Activated T-cell treated with anti-CD3 and anti-CD28 coated beads, Interleukin-2, amount 50 U/mL, for 72 hours (primary cell): ENCODE measurements around the gene ABHD17A. TPM values are rescaled to one million over a fixed set of nuclear protein-coding genes. Genes with fewer than 3 reads are reported as not detected.
A peak's percentile ranks its signal among the peaks of the same experiment; 100 is the strongest.

ENCODE experiments used
- ATAC-seq, 2 donors: fragments of 150-1000 bp; cut with Tn5 transposase; replicated peaks in 1 of 2; 2 replicates each; pipeline ENCODE4 v1.10.0; 2021; ENCODE audit warnings: moderate library complexity in 2 of 2, mild to moderate bottlenecking in 1 of 2
- DNase-seq, 2 donors: peaks; one replicate each; pipeline ENCODE4 v3.0.0; 2021 to 2022; ENCODE audit warnings: mixed read lengths in 1 of 2
- H3K27ac Mint-ChIP-seq: one replicate; pipeline ENCODE4 v1.8.0; 2022; ENCODE audit warnings: mild to moderate bottlenecking, moderate library complexity, mixed read lengths
- H3K27me3 Mint-ChIP-seq: one replicate; pipeline ENCODE4 v1.8.0; 2022; ENCODE audit warnings: low read depth, mixed read lengths
- H3K36me3 Mint-ChIP-seq, 2 donors: one replicate each; pipeline ENCODE4 v1.8.0; 2022; ENCODE audit warnings: mixed read lengths in 2 of 2, mild to moderate bottlenecking in 1 of 2; ENCODE audit not compliant: insufficient read depth in 2 of 2
- H3K4me1 Mint-ChIP-seq: one replicate; pipeline ENCODE4 v1.8.0; 2022; ENCODE audit warnings: low read depth, mixed read lengths
- H3K4me3 Mint-ChIP-seq, 2 donors: one replicate each; pipeline ENCODE4 v1.8.0; 2022; ENCODE audit warnings: mild to moderate bottlenecking in 2 of 2, mixed read lengths in 2 of 2, moderate library complexity in 2 of 2
- H3K9me3 Mint-ChIP-seq, 2 donors: one replicate each; pipeline ENCODE4 v1.8.0; 2022; ENCODE audit warnings: mixed read lengths in 2 of 2
- total RNA-seq, 2 donors: library from RNA; stranded (reverse); gene quantifications; one replicate each; pipeline ENCODE4 v1.2.3, GENCODE V29; 2022

ABHD17A gene
- total RNA-seq, 2 donors from 2014 or later: 84.2 to 92.1 TPM

GRCh38 chr19:1855040-1855827 lies 30.1 kb downstream of the ABHD17A start:
- no peaks in the 10 kb centered on the region for H3K36me3 Mint-ChIP-seq
- DNase-seq (peak; percentile 91 to 92), ATAC-seq (peak; percentile 82 to 83)
- peak overlapping the region; percentile 65 for H3K27ac Mint-ChIP-seq
- H3K4me3 Mint-ChIP-seq: peak overlapping the region; percentile 90 to 91
- H3K27me3 Mint-ChIP-seq: no peaks in the 10 kb centered on the region
- no peaks in the 10 kb centered on the region for H3K9me3 Mint-ChIP-seq
- peaks cover 59% of the 10 kb centered on the region for H3K4me1 Mint-ChIP-seq

GRCh38 chr19:1854542-1855039 lies 30.7 kb downstream of the ABHD17A start:
- Mint-ChIP-seq H3K27ac (peak overlapping the region; percentile 65), H3K36me3 (no peaks in the 10 kb centered on the region), H3K9me3 (no peaks in the 10 kb centered on the region), H3K4me1 (peaks cover 63% of the 10 kb centered on the region), H3K27me3 (no peaks in the 10 kb centered on the region), H3K4me3 (peak overlapping the region; percentile 90 to 91)
- ATAC-seq: no peak
- no peak for DNase-seq

GRCh38 chr19:1854039-1854541 lies 31.2 kb downstream of the ABHD17A start:
- Mint-ChIP-seq H3K27ac (no peak overlapping the region), H3K9me3 (no peaks in the 10 kb centered on the region), H3K27me3 (no peaks in the 10 kb centered on the region), H3K4me3 (no peak overlapping the region), H3K36me3 (no peaks in the 10 kb centered on the region), H3K4me1 (peaks cover 63% of the 10 kb centered on the region)
- ATAC-seq (no peak), DNase-seq (no peak)

- DNase-seq (peak; percentile 90 to 92), ATAC-seq (peak; percentile 24 to 37)
- Mint-ChIP-seq H3K4me3 (peak overlapping the region; percentile 70 to 81), H3K36me3 (no peaks in the 10 kb centered on the region), H3K9me3 (no peaks in the 10 kb centered on the region), H3K27me3 (no peaks in the 10 kb centered on the region), H3K27ac (peak overlapping the region; percentile 88), H3K4me1 (peaks cover 60% of the 10 kb centered on the region)
Measured at GRCh38 chr19:1853295-1854038, 31.8 kb downstream of the ABHD17A start.

DNA sequence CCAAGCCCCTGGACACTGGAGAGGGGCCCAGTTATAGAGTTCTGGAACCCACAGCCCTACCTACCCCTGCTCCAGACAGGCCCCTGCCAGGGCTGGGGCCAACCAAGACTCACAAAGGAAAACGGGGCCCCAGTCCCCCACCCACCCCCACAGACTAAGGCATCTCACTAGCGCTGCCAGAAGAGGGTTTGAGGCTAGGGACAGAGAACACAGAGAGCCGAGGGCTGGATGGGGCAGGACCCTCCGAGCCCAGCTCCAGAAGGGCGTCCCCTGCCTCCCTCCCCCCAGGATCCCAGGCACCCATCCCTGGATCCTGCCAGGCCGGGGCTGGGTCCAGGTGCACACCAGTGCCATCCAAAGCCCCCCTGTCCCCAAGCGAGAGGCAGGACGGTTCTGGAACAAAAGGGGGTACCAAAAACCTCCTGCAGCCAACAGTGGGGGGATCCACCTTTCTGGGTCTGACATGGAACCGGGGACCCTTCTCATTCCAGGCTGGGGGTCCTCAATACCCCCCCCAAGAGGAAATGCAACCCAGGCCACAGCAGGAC lies 32.6 kb downstream of the ABHD17A start:
- H3K4me3 Mint-ChIP-seq: peak overlapping the region; percentile 37 to 81
- no peak overlapping the region for H3K27ac Mint-ChIP-seq
- no peaks in the 10 kb centered on the region for H3K36me3 Mint-ChIP-seq
- no peak for DNase-seq
- no peak for ATAC-seq
- H3K9me3 Mint-ChIP-seq: no peaks in the 10 kb centered on the region
- H3K27me3 Mint-ChIP-seq: no peaks in the 10 kb centered on the region
- H3K4me1 Mint-ChIP-seq: peaks cover 57% of the 10 kb centered on the region

- no peaks in the 10 kb centered on the region for H3K9me3 Mint-ChIP-seq
- peaks cover 65% of the 10 kb centered on the region for H3K4me1 Mint-ChIP-seq
- DNase-seq: peak; percentile 56 to 66
- H3K27ac Mint-ChIP-seq: no peak overlapping the region
- no peaks in the 10 kb centered on the region for H3K27me3 Mint-ChIP-seq
- peak overlapping the region; percentile 37 to 73 for H3K4me3 Mint-ChIP-seq
- H3K36me3 Mint-ChIP-seq: peaks cover 0 to 1% of the 10 kb centered on the region in 2 donors
- ATAC-seq: peak in 1 of 2 donors; percentile 2
Measured at GRCh38 chr19:1851654-1852580, 33.4 kb downstream of the ABHD17A start.

DNA sequence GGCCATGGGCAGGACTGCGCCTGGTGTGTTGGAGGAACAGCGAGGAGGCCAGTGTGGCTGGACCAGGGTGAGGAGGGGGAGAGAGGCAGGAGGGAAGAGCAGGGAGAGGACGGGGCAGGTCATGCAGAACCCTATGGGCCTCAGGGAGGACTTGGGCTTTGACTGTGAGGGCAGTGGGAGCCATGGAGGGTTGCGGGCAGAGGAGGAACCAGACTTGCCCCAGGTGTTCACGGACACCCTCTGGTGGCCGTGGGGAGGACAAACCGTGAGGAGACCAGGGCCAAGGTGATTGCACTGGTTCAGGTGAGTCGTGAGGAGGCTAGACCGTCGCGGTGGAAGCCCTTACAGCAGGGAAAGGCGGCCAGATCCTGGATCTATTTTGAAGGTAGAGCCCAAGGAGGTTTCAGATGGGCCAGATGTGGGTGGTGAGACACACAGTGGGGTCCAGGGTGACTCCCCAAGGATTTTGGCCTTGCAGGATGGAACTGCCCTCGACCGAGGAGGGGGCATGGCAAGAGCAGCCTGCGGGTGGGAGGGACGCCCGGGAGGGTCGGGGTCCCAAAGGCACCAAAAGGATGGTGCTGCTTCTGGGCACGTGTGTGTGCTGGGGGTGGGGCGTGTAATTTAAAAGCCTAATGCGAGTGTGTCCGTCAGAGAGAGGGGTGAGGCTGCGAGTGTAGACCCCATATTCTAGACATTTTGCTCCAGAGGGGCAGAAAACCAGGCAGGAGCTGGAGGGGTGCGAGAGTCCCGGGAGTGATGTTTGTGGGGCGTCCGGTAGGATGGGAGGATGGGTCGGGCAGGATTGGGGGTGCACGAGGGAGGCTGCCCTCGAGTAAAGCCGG lies 34.3 kb downstream of the ABHD17A start:
- DNase-seq: no peak
- Mint-ChIP-seq H3K4me3 (peak overlapping the region; percentile 29 to 73), H3K9me3 (no peaks in the 10 kb centered on the region), H3K4me1 (peaks cover 67% of the 10 kb centered on the region), H3K27ac (no peak overlapping the region), H3K36me3 (peaks cover 0 to 4% of the 10 kb centered on the region in 2 donors), H3K27me3 (no peaks in the 10 kb centered on the region)
- no peak for ATAC-seq

DNA sequence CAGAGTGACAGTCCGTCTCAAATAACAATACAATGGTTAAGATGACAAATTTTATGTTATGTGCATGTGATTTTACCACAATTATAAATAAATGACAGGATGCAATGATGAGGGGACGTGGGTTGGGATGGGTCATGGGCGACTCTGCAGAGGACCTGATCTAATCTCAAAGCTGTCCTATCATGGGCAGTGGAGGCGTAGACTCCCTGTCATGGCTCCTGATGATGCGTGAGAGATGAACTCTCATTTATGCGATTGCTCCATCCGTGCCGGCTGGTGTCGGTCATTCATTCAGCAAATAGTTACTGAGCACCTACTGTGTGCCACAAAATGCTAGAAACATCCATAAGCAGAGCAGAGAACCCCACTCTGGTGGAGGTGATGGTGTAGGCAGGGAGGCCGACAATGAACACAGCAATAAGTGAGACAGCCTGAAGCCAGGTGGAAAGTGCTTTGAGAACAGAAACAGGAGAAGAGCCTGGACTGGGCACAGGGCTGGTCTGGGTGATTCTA lies 35.4 kb downstream of the ABHD17A start:
- Mint-ChIP-seq H3K27ac (no peak overlapping the region), H3K9me3 (no peaks in the 10 kb centered on the region), H3K4me1 (peaks cover 67% of the 10 kb centered on the region), H3K4me3 (peak overlapping the region in 1 of 2 donors; percentile 73), H3K27me3 (no peaks in the 10 kb centered on the region), H3K36me3 (peaks cover 0 to 5% of the 10 kb centered on the region in 2 donors)
- DNase-seq: no peak
- ATAC-seq: no peak

GRCh38 chr19:1849132-1849474 lies 36.2 kb downstream of the ABHD17A start:
- H3K27me3 Mint-ChIP-seq: no peaks in the 10 kb centered on the region
- H3K36me3 Mint-ChIP-seq: peaks cover 0 to 5% of the 10 kb centered on the region in 2 donors

DNA sequence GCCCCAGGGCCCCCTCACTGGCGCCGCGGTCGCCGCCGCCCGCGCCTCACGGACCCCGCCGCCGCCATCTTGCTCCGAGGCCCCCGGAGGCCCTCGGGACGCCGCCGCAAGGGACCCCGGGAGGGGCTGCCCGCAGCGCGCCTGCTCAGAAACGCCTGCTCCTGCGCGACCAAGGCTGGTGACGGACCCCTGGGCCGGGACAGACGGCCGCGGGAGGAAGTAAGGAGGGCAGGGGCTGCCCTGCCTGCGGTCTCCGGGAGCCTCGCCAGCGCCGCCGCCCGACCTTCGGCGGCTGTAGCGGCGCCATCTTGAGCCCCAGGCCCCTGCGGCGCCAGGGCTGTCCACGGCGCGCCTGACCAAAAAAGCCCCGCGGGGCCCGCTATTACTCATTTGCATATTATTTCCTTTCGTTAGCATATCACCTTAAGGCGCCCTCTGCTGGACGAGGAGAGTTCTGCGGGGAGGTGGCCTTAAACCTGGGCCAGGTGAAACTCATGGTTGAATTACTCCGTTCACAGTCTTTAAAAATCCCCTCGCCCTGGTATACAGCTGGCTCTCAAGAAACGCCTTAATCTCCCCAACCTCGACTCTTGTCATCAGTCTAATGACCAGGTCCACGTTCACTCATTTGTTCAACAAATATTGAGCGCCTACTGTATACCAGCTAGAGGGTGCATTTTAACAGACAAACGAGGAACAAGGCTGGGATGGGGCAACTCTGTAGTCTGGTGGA lies 36.7 kb downstream of the ABHD17A start, which contains the start of gene REXO1:
Gene REXO1, minus strand, starts transcription at position 85 of the 733 bp plus-strand sequence. CDS start 125 bp downstream, outside the sequence.
- ATAC-seq (peak; percentile 78 to 81), DNase-seq (peak; percentile 96 to 98)
- H3K27ac Mint-ChIP-seq: peak within 1 kb of the TSS; percentile 96
- no peaks in the 10 kb centered on the region for H3K9me3 Mint-ChIP-seq
- peak within 1 kb of the TSS; percentile 88 to 93 for H3K4me3 Mint-ChIP-seq
- H3K4me1 Mint-ChIP-seq: peaks cover 63% of the 10 kb centered on the region
- no peaks in the 10 kb centered on the region for H3K27me3 Mint-ChIP-seq
- H3K36me3 Mint-ChIP-seq: peaks cover 0 to 5% of the 10 kb centered on the region in 2 donors

More at GRCh38 chr19:1849132-1849474, 36.2 kb downstream of the ABHD17A start:
- DNase-seq (no peak), ATAC-seq (no peak)
- H3K4me1 Mint-ChIP-seq: peaks cover 65% of the 10 kb centered on the region
- H3K4me3 Mint-ChIP-seq: peak overlapping the region in 1 of 2 donors; percentile 73
- peak overlapping the region; percentile 95 for H3K27ac Mint-ChIP-seq
- H3K9me3 Mint-ChIP-seq: no peaks in the 10 kb centered on the region
